DOHH2 (cell line): ENCODE data around the gene ABHD12.
"Not testable (repeated sequence)": the region's sequence is repeated elsewhere in the genome, so short reads cannot be mapped to it uniquely, and the experiment has no call there.

Source experiments
- H3F3A ChIP-seq: fragments of 200-600 bp; sonication (generic), shearing (Covaris generic); 2 replicates; pipeline ENCODE4 v1.6.0; 2016; ENCODE audit warnings: antibody characterized with exemption, mild to moderate bottlenecking; ENCODE audit not compliant: control insufficient read depth, insufficient read depth
- H3K27ac ChIP-seq: fragments of 200-600 bp; sonication (generic); 2 replicates; pipeline ENCODE4 v1.5.1; 2014; ENCODE audit warnings: low read depth, mild to moderate bottlenecking, low read length, moderate library complexity
- H3K27me3 ChIP-seq: fragments of 200-600 bp; sonication (generic); 2 replicates; pipeline ENCODE4 v1.6.1; 2014; ENCODE audit warnings: mild to moderate bottlenecking, low read length, mixed read lengths; ENCODE audit not compliant: control insufficient read depth
- H3K36me3 ChIP-seq: fragments of 200-600 bp; sonication (generic); 2 replicates; pipeline ENCODE4 v1.6.1; 2014; ENCODE audit warnings: mild to moderate bottlenecking, low read length, moderate library complexity, mixed read lengths; ENCODE audit not compliant: control insufficient read depth
- H3K4me1 ChIP-seq: fragments of 200-600 bp; sonication (generic); 2 replicates; pipeline ENCODE4 v1.6.1; 2014; ENCODE audit warnings: mild to moderate bottlenecking, low read length, mixed read lengths; ENCODE audit not compliant: control insufficient read depth
- H3K4me2 ChIP-seq: fragments of 200-600 bp; sonication (generic); 2 replicates; pipeline ENCODE4 v1.6.0; 2014; ENCODE audit warnings: mild to moderate bottlenecking, low read length, moderate library complexity
- H3K4me3 ChIP-seq: fragments of 200-600 bp; sonication (generic); 2 replicates; pipeline ENCODE4 v1.5.1; 2014; ENCODE audit warnings: mild to moderate bottlenecking, low read length, mixed read lengths
- H3K79me2 ChIP-seq: fragments of 200-600 bp; sonication (generic); 2 replicates; pipeline ENCODE4 v1.6.1; 2014; ENCODE audit warnings: mild to moderate bottlenecking, low read length, mixed read lengths; ENCODE audit not compliant: control insufficient read depth
- H3K9me2 ChIP-seq: fragments of 200-600 bp; sonication (generic); replicated peaks from 2 replicates; pipeline ENCODE4 v1.6.1; 2014; ENCODE audit warnings: mild to moderate bottlenecking, low read length, mixed read lengths; ENCODE audit not compliant: control insufficient read depth
- H3K9me3 ChIP-seq: fragments of 200-600 bp; sonication (generic); 2 replicates; pipeline ENCODE4 v1.6.1; 2014; ENCODE audit warnings: antibody characterized with exemption, low read length, mixed read lengths; ENCODE audit not compliant: control insufficient read depth, insufficient read depth
- H4K20me1 ChIP-seq: fragments of 200-600 bp; sonication (generic); 2 replicates; pipeline ENCODE4 v1.6.0; 2014; ENCODE audit warnings: low read depth, mild to moderate bottlenecking, antibody characterized with exemption, low read length, moderate library complexity; ENCODE audit not compliant: control insufficient read depth, insufficient read depth
- EZH2phosphoT487 ChIP-seq: fragments of 200-600 bp; sonication (generic); IDR thresholded peaks from 2 replicates; pipeline ENCODE4 v1.6.1; 2017; ENCODE audit warnings: borderline replicate concordance, mild to moderate bottlenecking, antibody characterized with exemption, low read length, moderate library complexity, mixed read lengths
- TF ChIP-seq, protein P1 (sequence below): fragments of 200-600 bp; sonication (generic); IDR thresholded peaks from one replicate; pipeline ENCODE4 v1.5.1; 2014; ENCODE audit warnings: antibody characterized with exemption, mild to moderate bottlenecking, low read depth, low read length; ENCODE audit not compliant: poor library complexity, severe bottlenecking

Gene ABHD12

GRCh38 chr20:25336561-25337422, 53.8 kb downstream of the ABHD12 start:
- H3K4me1 ChIP-seq = no peaks in the 10 kb centered on the region
- no peaks in the 10 kb centered on the region for H3K9me3 ChIP-seq
- H3K4me2 ChIP-seq = no peak overlapping the region
- no peaks in the 10 kb centered on the region; the same call in 1 of the 2 replicates for H4K20me1 ChIP-seq
- peaks cover 18% of the 10 kb centered on the region for H3K79me2 ChIP-seq
- TF ChIP-seq, protein P1, sequence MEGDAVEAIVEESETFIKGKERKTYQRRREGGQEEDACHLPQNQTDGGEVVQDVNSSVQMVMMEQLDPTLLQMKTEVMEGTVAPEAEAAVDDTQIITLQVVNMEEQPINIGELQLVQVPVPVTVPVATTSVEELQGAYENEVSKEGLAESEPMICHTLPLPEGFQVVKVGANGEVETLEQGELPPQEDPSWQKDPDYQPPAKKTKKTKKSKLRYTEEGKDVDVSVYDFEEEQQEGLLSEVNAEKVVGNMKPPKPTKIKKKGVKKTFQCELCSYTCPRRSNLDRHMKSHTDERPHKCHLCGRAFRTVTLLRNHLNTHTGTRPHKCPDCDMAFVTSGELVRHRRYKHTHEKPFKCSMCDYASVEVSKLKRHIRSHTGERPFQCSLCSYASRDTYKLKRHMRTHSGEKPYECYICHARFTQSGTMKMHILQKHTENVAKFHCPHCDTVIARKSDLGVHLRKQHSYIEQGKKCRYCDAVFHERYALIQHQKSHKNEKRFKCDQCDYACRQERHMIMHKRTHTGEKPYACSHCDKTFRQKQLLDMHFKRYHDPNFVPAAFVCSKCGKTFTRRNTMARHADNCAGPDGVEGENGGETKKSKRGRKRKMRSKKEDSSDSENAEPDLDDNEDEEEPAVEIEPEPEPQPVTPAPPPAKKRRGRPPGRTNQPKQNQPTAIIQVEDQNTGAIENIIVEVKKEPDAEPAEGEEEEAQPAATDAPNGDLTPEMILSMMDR = no peak
- TF ChIP-seq EZH2phosphoT487 = no peak
- no peaks in the 10 kb centered on the region; the same call in 1 of the 2 replicates for H3K36me3 ChIP-seq
- no peaks in the 10 kb centered on the region for H3F3A ChIP-seq
- no peak overlapping the region for H3K27ac ChIP-seq
- no peaks in the 10 kb centered on the region for H3K27me3 ChIP-seq
- H3K9me2 ChIP-seq = no peaks in the 10 kb centered on the region
- H3K4me3 ChIP-seq = no peak overlapping the region

- H3K4me2 ChIP-seq, H3K9me3 ChIP-seq, H3K4me1 ChIP-seq, H3K4me3 ChIP-seq, H3K36me3 ChIP-seq, H3K9me2 ChIP-seq, H3K27me3 ChIP-seq, H3K27ac ChIP-seq, H3F3A ChIP-seq, H3K79me2 ChIP-seq, H4K20me1 ChIP-seq: not testable (repeated sequence)
Observed at GRCh38 chr20:25334972-25335371, 55.7 kb downstream of the ABHD12 start.

- TF ChIP-seq, protein P1 = no peak
- TF ChIP-seq EZH2phosphoT487 = no peak
- H3F3A ChIP-seq = no peaks in the 10 kb centered on the region
- no peak overlapping the region for H3K27ac ChIP-seq
- H3K79me2 ChIP-seq = peaks cover 13% of the 10 kb centered on the region
- H3K36me3 ChIP-seq = no peaks in the 10 kb centered on the region
- H3K27me3 ChIP-seq = no peaks in the 10 kb centered on the region
- peaks cover 12% of the 10 kb centered on the region for H3K4me1 ChIP-seq
- H3K9me2 ChIP-seq = no peaks in the 10 kb centered on the region
- H3K9me3 ChIP-seq = no peaks in the 10 kb centered on the region
- no peak overlapping the region for H3K4me2 ChIP-seq
- H4K20me1 ChIP-seq = no peaks in the 10 kb centered on the region; the same call in 1 of the 2 replicates
- no peak overlapping the region for H3K4me3 ChIP-seq
Observed at GRCh38 chr20:25328954-25329498, 61.6 kb downstream of the ABHD12 start.

GRCh38 chr20:25327521-25328235, 63.0 kb downstream of the ABHD12 start:
- H3K4me1 ChIP-seq = peaks cover 23% of the 10 kb centered on the region
- H3K4me3 ChIP-seq = no peak overlapping the region
- H3F3A ChIP-seq = no peaks in the 10 kb centered on the region
- peaks cover 10% of the 10 kb centered on the region for H3K36me3 ChIP-seq
- no peaks in the 10 kb centered on the region; the same call in 1 of the 2 replicates for H4K20me1 ChIP-seq
- peaks cover 15% of the 10 kb centered on the region for H3K79me2 ChIP-seq
- H3K27ac ChIP-seq = no peak overlapping the region
- H3K9me2 ChIP-seq = no peaks in the 10 kb centered on the region
- H3K27me3 ChIP-seq = no peaks in the 10 kb centered on the region
- H3K9me3 ChIP-seq = no peaks in the 10 kb centered on the region
- TF ChIP-seq, protein P1 = no peak
- TF ChIP-seq EZH2phosphoT487 = no peak
- no peak overlapping the region for H3K4me2 ChIP-seq
